CD4-positive, CD25-positive, alpha-beta regulatory T cell (primary cell): ENCODE results near the gene CLPTM1L. TPM values are rescaled to one million over a fixed set of nuclear protein-coding genes. Genes with fewer than 3 reads are reported as not detected.

Experiments used
- ATAC-seq, 2 donors: fragments of 150-1000 bp; cut with Tn5 transposase; one replicate each; pipeline ENCODE4 v1.10.0; 2021; ENCODE audit warnings: low read depth in 2 of 2, moderate number of reproducible peaks in 2 of 2, moderate library complexity in 1 of 2
- DNase-seq, 3 donors: peaks; one replicate each; pipeline versions ENCODE4 v3.0.0 to v3.0.0-alpha.2; 2012 to 2022; ENCODE audit warnings: mixed read lengths in 1 of 3
- H3K27ac ChIP-seq: one replicate; pipeline ENCODE4 v1.7.0; 2013; ENCODE audit warnings: mild to moderate bottlenecking, low read length; ENCODE audit not compliant: insufficient read depth, poor library complexity, severe bottlenecking
- H3K27me3 ChIP-seq: one replicate; pipeline ENCODE4 v1.7.0; 2013; ENCODE audit warnings: low read length; ENCODE audit not compliant: control insufficient read depth, insufficient read depth
- H3K36me3 ChIP-seq: one replicate; pipeline ENCODE4 v1.7.0; 2013; ENCODE audit warnings: mild to moderate bottlenecking, low read length, moderate library complexity; ENCODE audit not compliant: control insufficient read depth, insufficient read depth
- H3K4me1 ChIP-seq: 2 replicates; pipeline ENCODE4 v1.7.0; 2013; ENCODE audit warnings: mild to moderate bottlenecking, low read length; ENCODE audit not compliant: insufficient read depth, control insufficient read depth, poor library complexity, severe bottlenecking
- H3K4me3 ChIP-seq: one replicate; pipeline ENCODE4 v1.7.0; 2013; ENCODE audit warnings: low read depth, mild to moderate bottlenecking, low read length, moderate library complexity
- H3K9me3 ChIP-seq, 2 experiments: 1 replicate in 1 of 2; 2 replicates in 1 of 2; pipeline ENCODE4 v1.7.0; 2013; ENCODE audit warnings: low read length in 2 of 2, mild to moderate bottlenecking in 1 of 2, moderate library complexity in 1 of 2; ENCODE audit not compliant: control insufficient read depth in 2 of 2
- H3K27ac Mint-ChIP-seq, 3 donors: one replicate each; pipeline ENCODE4 v1.8.0; 2020 to 2022; ENCODE audit warnings: mild to moderate bottlenecking in 3 of 3, mixed read lengths in 3 of 3, moderate library complexity in 2 of 3
- H3K27me3 Mint-ChIP-seq: one replicate; pipeline ENCODE4 v1.8.0; 2022; ENCODE audit warnings: mild to moderate bottlenecking, mixed read lengths
- H3K36me3 Mint-ChIP-seq: one replicate; pipeline ENCODE4 v1.8.0; 2020; ENCODE audit warnings: mixed read lengths
- H3K4me1 Mint-ChIP-seq, 4 donors: one replicate each; pipeline ENCODE4 v1.8.0; 2020 to 2022; ENCODE audit warnings: mixed read lengths in 4 of 4, mild to moderate bottlenecking in 1 of 4
- H3K4me3 Mint-ChIP-seq, 4 donors: one replicate each; pipeline ENCODE4 v1.8.0; 2020 to 2022; ENCODE audit warnings: mild to moderate bottlenecking in 4 of 4, mixed read lengths in 4 of 4, moderate library complexity in 3 of 4
- H3K9me3 Mint-ChIP-seq, 7 donors: one replicate each; pipeline ENCODE4 v1.8.0; 2020 to 2022; ENCODE audit warnings: mixed read lengths in 7 of 7, mild to moderate bottlenecking in 3 of 7, moderate library complexity in 2 of 7
- polyA plus RNA-seq, 4 donors: library from polyadenylated mRNA; unstranded; fragments of 300-500 nt; fragmentation: Illumina TruSeq; gene quantifications; one replicate each; pipeline ENCODE4 v1.2.3, GENCODE V29; 2021
- total RNA-seq: library from RNA; stranded (reverse); gene quantifications from one replicate; pipeline ENCODE4 v1.2.3, GENCODE V29; 2022

Gene CLPTM1L
- total and polyA plus RNA-seq, 5 donors from 2014 or later, result 25.3 to 104 (median 58.8) TPM

DNA sequence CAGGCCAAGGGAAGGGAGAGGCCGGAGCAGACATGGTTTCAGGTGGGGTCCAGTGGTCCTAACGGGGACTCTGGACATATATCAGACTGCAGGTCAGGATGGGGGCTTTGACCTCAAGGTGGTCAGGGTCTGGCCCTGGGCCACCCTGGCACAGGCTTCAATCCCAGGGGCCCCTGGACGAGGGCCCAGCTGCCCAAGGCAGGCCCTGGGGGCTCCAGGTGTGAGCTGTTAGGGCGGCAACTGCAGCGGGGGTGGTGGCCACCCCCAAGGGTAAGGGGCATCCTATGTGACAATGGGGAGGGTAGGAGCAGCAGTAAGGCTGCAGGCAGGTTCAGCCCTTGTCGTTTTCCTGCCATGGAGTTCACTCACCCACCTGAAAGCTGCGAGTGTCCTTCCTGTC is 45.4 kb upstream of the CLPTM1L start:
- no peak for ATAC-seq
- H3K9me3 ChIP-seq, result no peaks in the 10 kb centered on the region
- DNase-seq, result no peak
- Mint-ChIP-seq H3K4me1 (peaks cover 0 to 24% (median 12%) of the 10 kb centered on the region in 4 donors), H3K36me3 (no peaks in the 10 kb centered on the region), H3K4me3 (no peak overlapping the region), H3K27ac (peak overlapping the region in 1 of 3 donors; percentile 51), H3K27me3 (peaks cover 5% of the 10 kb centered on the region), H3K9me3 (no peaks in the 10 kb centered on the region)
- H3K4me1 ChIP-seq, result peaks cover 12% of the 10 kb centered on the region
- no peak overlapping the region for H3K27ac ChIP-seq
- H3K36me3 ChIP-seq, result no peaks in the 10 kb centered on the region
- H3K27me3 ChIP-seq, result peaks cover 2% of the 10 kb centered on the region
- no peak overlapping the region for H3K4me3 ChIP-seq

DNA sequence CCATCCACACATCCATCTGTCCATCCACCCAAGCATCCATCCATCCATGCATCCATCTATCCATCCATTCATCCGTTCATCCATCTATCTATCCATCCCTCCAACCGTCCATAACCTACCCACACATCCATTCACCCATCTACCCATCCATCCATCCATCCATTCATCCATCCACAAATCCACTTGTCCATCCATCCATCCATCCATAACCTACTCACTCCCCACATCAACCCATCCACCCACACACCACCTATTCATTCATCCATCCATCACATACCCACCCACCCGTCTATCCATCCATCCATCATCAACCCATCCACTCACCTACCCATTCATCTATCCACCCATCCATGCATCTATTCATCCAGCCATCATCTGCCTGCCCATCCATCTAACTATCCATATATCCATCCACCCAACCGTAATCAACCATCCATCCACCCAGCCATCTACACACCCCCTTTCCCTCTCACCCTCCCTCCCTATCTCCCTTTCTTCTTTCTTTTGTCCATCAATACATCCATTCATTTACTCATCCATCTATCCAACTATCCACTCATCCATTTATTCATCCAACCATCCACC is 43.6 kb upstream of the CLPTM1L start:
- peaks cover 16% of the 10 kb centered on the region for H3K4me1 ChIP-seq
- no peak overlapping the region for H3K4me3 ChIP-seq
- no peak for ATAC-seq
- no peak for DNase-seq
- Mint-ChIP-seq H3K27me3 (peaks cover 5% of the 10 kb centered on the region), H3K4me1 (peaks cover 0 to 27% (median 15%) of the 10 kb centered on the region in 4 donors), H3K36me3 (no peaks in the 10 kb centered on the region), H3K27ac (peak overlapping the region; percentile 4 to 99 (median 71)), H3K9me3 (no peaks in the 10 kb centered on the region), H3K4me3 (peak overlapping the region in 2 of 4 donors; percentile 23 to 50)
- no peaks in the 10 kb centered on the region for H3K36me3 ChIP-seq
- peaks cover 2% of the 10 kb centered on the region for H3K27me3 ChIP-seq
- no peaks in the 10 kb centered on the region for H3K9me3 ChIP-seq
- H3K27ac ChIP-seq, result no peak overlapping the region

DNA sequence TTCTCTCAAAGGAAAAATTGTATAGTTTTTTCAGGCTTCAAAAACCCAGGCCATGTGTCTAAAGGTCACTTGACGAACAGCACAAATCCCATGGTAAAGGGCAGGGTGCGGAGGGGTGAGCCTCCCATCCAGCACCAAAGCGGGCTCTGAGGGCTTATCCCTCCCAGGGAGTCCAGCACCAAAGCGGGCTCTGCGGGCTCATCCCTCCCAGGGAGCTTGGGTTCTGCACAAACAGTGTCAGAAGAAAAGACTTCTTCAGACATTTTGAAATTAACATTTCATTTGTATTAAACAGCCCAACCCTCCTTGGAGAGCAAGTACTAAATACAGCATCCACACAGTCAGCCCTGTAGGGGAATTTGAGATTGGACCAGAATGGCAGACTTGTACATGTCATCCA is 43.0 kb upstream of the CLPTM1L start:
- peak overlapping the region in 2 of 3 donors; percentile 99 to 100 for H3K27ac Mint-ChIP-seq
- Histone ChIP-seq H3K4me1 (peaks cover 16% of the 10 kb centered on the region), H3K9me3 (no peaks in the 10 kb centered on the region), H3K4me3 (no peak overlapping the region), H3K36me3 (no peaks in the 10 kb centered on the region), H3K27ac (no peak overlapping the region), H3K27me3 (peaks cover 2% of the 10 kb centered on the region)
- H3K9me3 Mint-ChIP-seq, result no peaks in the 10 kb centered on the region
- no peak for DNase-seq
- ATAC-seq, result no peak
- H3K27me3 Mint-ChIP-seq, result peaks cover 5% of the 10 kb centered on the region
- H3K4me1 Mint-ChIP-seq, result peaks cover 0 to 27% (median 15%) of the 10 kb centered on the region in 4 donors
- no peaks in the 10 kb centered on the region for H3K36me3 Mint-ChIP-seq
- peak overlapping the region; percentile 97 to 99 (median 98) for H3K4me3 Mint-ChIP-seq

DNA sequence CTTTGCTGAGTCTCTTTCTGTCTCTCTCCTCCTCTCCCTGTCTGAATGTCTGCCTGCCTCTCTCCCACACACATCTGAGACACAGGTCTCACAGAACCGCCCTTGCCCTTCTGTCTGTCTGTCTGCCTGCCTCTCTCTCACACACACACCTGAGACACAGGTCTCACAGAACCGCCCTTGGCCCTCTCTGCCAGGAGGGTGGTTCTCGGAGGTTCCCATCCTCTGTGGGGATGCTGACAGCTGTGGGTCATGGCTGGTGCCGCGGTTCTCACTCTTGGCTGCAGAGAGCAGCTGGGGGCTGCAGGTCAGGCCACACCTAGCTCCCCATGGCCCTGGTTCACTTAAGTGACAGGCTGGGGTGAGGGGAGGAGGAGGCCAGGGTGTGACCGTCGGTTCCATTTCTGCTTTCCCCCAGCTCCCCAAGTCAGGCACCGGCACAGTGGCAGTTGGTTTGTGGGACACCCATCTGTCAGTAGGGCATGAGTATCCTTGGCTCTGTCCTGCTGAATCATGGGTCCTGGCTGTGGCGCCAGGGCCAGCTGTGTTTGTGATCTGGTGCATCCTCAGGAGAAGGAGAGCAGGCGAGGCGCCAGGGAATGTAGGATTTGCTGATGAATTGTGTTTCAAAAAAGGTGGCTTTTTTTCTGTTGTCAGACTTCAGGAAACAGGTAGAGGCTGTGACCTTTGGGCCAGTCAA is 42.3 kb upstream of the CLPTM1L start:
- Mint-ChIP-seq H3K27me3 (peaks cover 5% of the 10 kb centered on the region), H3K36me3 (no peaks in the 10 kb centered on the region), H3K27ac (peak overlapping the region; percentile 99 to 100 (median 100)), H3K4me3 (peak overlapping the region; percentile 97 to 99 (median 98)), H3K4me1 (peaks cover 0 to 27% (median 15%) of the 10 kb centered on the region in 4 donors), H3K9me3 (no peaks in the 10 kb centered on the region)
- H3K36me3 ChIP-seq, result no peaks in the 10 kb centered on the region
- H3K27me3 ChIP-seq, result peaks cover 2% of the 10 kb centered on the region
- H3K27ac ChIP-seq, result peak overlapping the region; percentile 91
- H3K9me3 ChIP-seq, result no peaks in the 10 kb centered on the region
- no peak for ATAC-seq
- H3K4me3 ChIP-seq, result no peak overlapping the region
- peaks cover 16% of the 10 kb centered on the region for H3K4me1 ChIP-seq
- DNase-seq, result no peak

DNA sequence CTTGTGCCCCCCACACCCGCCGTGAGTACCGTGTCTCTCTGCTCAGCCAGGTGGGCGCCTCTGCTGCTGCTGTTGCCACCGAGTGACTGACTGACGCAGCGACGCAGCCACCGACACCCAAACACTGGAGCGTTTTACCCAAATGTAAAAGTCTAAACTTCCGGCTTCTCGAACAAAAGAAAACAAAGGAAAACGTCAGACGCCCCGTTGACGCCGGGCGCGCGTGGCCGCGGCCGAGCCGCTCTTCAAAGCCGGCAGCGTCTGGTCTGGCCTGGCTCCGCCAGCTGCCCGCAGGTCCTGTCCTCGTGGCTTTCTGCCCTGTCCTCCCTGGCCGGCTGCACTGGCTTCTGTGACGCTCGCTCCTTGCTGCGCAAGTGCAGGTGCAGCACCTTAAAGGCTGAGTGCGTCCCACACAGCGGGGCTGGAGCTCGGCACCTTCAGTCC is 41.4 kb upstream of the CLPTM1L start:
- Mint-ChIP-seq H3K27me3 (peaks cover 5% of the 10 kb centered on the region), H3K27ac (peak overlapping the region; percentile 99 to 100 (median 100)), H3K9me3 (peaks cover 0 to 1% (median 0%) of the 10 kb centered on the region in 7 donors), H3K4me1 (peaks cover 0 to 27% (median 17%) of the 10 kb centered on the region in 4 donors), H3K4me3 (peak overlapping the region; percentile 97 to 99 (median 98)), H3K36me3 (no peaks in the 10 kb centered on the region)
- Histone ChIP-seq H3K4me1 (peaks cover 16% of the 10 kb centered on the region), H3K27ac (peak overlapping the region; percentile 91), H3K4me3 (peak overlapping the region; percentile 55), H3K9me3 (no peaks in the 10 kb centered on the region), H3K27me3 (peaks cover 2% of the 10 kb centered on the region), H3K36me3 (no peaks in the 10 kb centered on the region)
- DNase-seq (peak; percentile 61 to 90 (median 88)), ATAC-seq (peak; percentile 82)

DNA sequence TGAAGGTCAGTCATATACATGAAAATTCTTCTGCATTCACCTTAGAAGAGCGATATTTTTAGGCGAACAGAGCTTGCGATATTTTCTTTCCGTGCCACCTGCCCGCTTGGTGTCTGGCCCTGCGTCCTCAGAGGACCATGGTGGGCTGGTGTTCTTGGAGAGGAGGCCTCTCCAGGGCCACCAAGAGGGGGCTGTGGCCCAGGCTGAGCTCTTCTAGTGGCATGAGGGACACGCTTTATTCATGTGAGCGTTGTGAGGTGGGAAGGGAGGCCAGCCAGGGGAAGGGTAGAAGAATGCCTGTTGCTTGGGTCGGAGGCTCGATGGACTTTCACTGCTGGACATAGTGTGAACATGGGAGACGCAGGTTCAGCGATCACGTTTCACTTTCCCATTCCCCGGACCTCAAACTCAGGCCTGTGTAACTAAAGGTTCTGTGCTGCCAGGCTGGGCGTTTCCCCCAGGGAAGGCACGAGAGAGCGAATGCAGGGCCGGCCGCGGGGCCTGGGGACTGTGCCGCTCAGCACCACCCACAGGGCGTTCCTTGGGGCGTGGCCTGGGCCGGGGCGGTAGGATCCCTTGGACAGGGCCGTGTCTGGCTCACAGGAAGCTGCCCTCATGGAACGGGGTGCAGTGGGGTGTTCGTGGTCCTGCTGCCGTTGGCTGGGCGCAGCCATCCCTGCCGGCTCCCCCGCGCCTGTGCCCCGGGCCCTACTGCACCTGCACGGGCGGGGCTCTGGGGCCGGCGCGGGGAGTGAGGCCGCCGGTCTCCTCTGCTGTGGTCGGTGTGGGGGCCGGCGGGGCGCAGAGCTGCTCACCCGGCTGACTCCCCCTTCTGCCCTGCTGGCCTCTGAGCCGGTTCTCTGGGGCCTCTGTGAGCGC is 40.7 kb upstream of the CLPTM1L start:
- peak; percentile 86 to 88 for ATAC-seq
- H3K4me3 ChIP-seq, result peak overlapping the region; percentile 65
- H3K27me3 Mint-ChIP-seq, result peaks cover 5% of the 10 kb centered on the region

DNA sequence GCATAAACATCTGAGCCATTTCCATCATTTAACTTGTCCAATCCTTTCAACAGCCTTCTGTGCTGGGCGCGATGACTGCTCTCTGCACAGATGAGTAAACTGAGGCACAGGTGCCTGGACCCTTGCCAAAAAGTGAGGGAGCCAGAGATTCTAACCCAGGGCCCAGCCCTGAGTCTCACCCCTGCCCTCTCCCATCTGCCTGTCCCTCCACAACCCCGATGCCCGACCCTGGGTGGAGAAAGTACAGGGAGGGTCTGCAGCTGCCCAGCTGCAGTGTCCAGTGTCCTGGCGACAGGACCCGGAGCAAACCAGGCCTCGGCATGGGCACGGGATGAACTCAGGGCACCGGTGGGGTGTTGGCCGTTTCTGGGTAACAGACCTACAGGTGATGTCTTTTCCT is 39.6 kb upstream of the CLPTM1L start:
- Mint-ChIP-seq H3K4me1 (peaks cover 0 to 33% (median 19%) of the 10 kb centered on the region in 4 donors), H3K4me3 (peak overlapping the region in 2 of 4 donors; percentile 82 to 97), H3K27me3 (no peaks in the 10 kb centered on the region), H3K9me3 (peaks cover 0 to 1% (median 0%) of the 10 kb centered on the region in 7 donors), H3K36me3 (no peaks in the 10 kb centered on the region), H3K27ac (no peak overlapping the region)
- no peaks in the 10 kb centered on the region for H3K9me3 ChIP-seq
- no peaks in the 10 kb centered on the region for H3K36me3 ChIP-seq
- no peak overlapping the region for H3K27ac ChIP-seq
- peaks cover 20% of the 10 kb centered on the region for H3K4me1 ChIP-seq
- DNase-seq (no peak), ATAC-seq (no peak)
- no peak overlapping the region for H3K4me3 ChIP-seq
- peaks cover 2% of the 10 kb centered on the region for H3K27me3 ChIP-seq

More for the DNA sequence above, 40.7 kb upstream of the CLPTM1L start:
- Mint-ChIP-seq H3K4me1 (peaks cover 0 to 27% (median 19%) of the 10 kb centered on the region in 4 donors), H3K27ac (peak overlapping the region; percentile 99 to 100 (median 100)), H3K36me3 (no peaks in the 10 kb centered on the region), H3K9me3 (peaks cover 0 to 1% (median 0%) of the 10 kb centered on the region in 7 donors), H3K4me3 (peak overlapping the region; percentile 97 to 99 (median 98))
- H3K27me3 ChIP-seq, result peaks cover 2% of the 10 kb centered on the region
- H3K36me3 ChIP-seq, result no peaks in the 10 kb centered on the region
- peak; percentile 72 to 88 (median 79) for DNase-seq
- H3K27ac ChIP-seq, result peak overlapping the region; percentile 91
- no peaks in the 10 kb centered on the region for H3K9me3 ChIP-seq
- peaks cover 16% of the 10 kb centered on the region for H3K4me1 ChIP-seq
